GM19043 (cell line): ENCODE measurements around the gene TMEM191B.
A peak's percentile ranks its signal among the peaks of the same experiment; 100 is the strongest.
"Not testable (repeated sequence)": the region's sequence is repeated elsewhere in the genome, so short reads cannot be mapped to it uniquely, and the experiment has no call there.

Source experiments
- ATAC-seq: cut with Tn5 transposase; IDR thresholded peaks from one replicate; pipeline ENCODE4 v1.9.1; 2021; ENCODE audit warnings: low read depth; ENCODE audit not compliant: unreplicated experiment

Gene TMEM191B

GRCh38 chr22:18527752-18528596, at the start of gene TMEM191B:
TMEM191B (plus strand) TSS chr22:18527802; CDS start chr22:18527981, 179 bp downstream.
- not testable (repeated sequence) for ATAC-seq

GRCh38 chr22:18496227-18496626, 31.4 kb upstream of the TMEM191B start:
- ATAC-seq: not testable (repeated sequence)

- not testable (repeated sequence) for ATAC-seq
These were observed 16.3 kb upstream of the TMEM191B start for GRCh38 chr22:18511327-18511726.

- not testable (repeated sequence) for ATAC-seq
These were observed 15.2 kb upstream of the TMEM191B start for GRCh38 chr22:18512378-18512777.

- ATAC-seq: not testable (repeated sequence)
These were observed 14.1 kb upstream of the TMEM191B start for GRCh38 chr22:18513454-18513853.

- ATAC-seq: not testable (repeated sequence)
These were observed 9.5 kb upstream of the TMEM191B start, which contains the start of gene GGTLC3 for GRCh38 chr22:18518061-18518460. GGTLC3 (minus strand) TSS chr22:18518161; CDS start chr22:18517897, 264 bp downstream.

- not testable (repeated sequence) for ATAC-seq
These were observed 4.8 kb upstream of the TMEM191B start for GRCh38 chr22:18522762-18523161.

- not testable (repeated sequence) for ATAC-seq
These were observed 4.3 kb upstream of the TMEM191B start for GRCh38 chr22:18523328-18523727.

- ATAC-seq: peak; percentile 60
These were observed 1.2 kb downstream of the TMEM191B start for GRCh38 chr22:18528597-18529415.

- not testable (repeated sequence) for ATAC-seq
These were observed 2.0 kb downstream of the TMEM191B start for GRCh38 chr22:18529416-18530145.

GRCh38 chr22:18533633-18534032, 6.0 kb downstream of the TMEM191B start:
- ATAC-seq: not testable (repeated sequence)

- not testable (repeated sequence) for ATAC-seq
These were observed 6.7 kb downstream of the TMEM191B start for GRCh38 chr22:18534315-18534714.

GRCh38 chr22:18539994-18540393, 12.4 kb downstream of the TMEM191B start:
- not testable (repeated sequence) for ATAC-seq

- ATAC-seq: not testable (repeated sequence)
These were observed 15.8 kb downstream of the TMEM191B start for GRCh38 chr22:18543400-18543799.

- ATAC-seq: not testable (repeated sequence)
These were observed 17.0 kb downstream of the TMEM191B start for GRCh38 chr22:18544615-18545014.

- not testable (repeated sequence) for ATAC-seq
These were observed 22.0 kb downstream of the TMEM191B start for GRCh38 chr22:18549458-18550179.

GRCh38 chr22:18551046-18551445, 23.4 kb downstream of the TMEM191B start:
- ATAC-seq: not testable (repeated sequence)

- ATAC-seq: not testable (repeated sequence)
These were observed 25.4 kb downstream of the TMEM191B start for GRCh38 chr22:18552839-18553597.
